ENCODE results near the gene FOXK1.

- no peak for TF ChIP-seq POLR2A (IDR thresholded peaks at IDR 0.05)
- no peak for TF ChIP-seq CTCF (IDR thresholded peaks at IDR 0.05)
- TF ChIP-seq EP300 (IDR thresholded peaks at IDR 0.05), result no peak
Observed at GRCh38 chr7:4689151-4689550, 7.1 kb downstream of the FOXK1 start.

Data from sigmoid colon (tissue), 4 donors.